Frontal cortex (tissue), 4 donors: ENCODE measurements around the gene ARL16. TPM values are rescaled to one million over a fixed set of nuclear protein-coding genes. Genes with fewer than 3 reads are reported as not detected.
A peak's percentile ranks its signal among the peaks of the same experiment; 100 is the strongest.

Experiments
- DNase-seq, 2 donors: peaks; one replicate each; pipeline ENCODE4 v3.0.0; 2012; ENCODE audit warnings: low spot score in 2 of 2
- FAIRE-seq: peaks from 2 replicates; lab custom pipeline; 2012; peaks lifted over from hg19 to GRCh38; lab: Jason Lieb, UNC
- total RNA-seq: library from RNA; depleted of rRNA; stranded (reverse); fragments of >200 nt; gene quantifications from one replicate; pipeline ENCODE4 v1.2.3, GENCODE V29; 2014
- donor health status: control.
- donor health status: control.
- donor health status: control.

ARL16 gene
- total RNA-seq, 1 donor from 2014 or later: 40.4 TPM

DNA sequence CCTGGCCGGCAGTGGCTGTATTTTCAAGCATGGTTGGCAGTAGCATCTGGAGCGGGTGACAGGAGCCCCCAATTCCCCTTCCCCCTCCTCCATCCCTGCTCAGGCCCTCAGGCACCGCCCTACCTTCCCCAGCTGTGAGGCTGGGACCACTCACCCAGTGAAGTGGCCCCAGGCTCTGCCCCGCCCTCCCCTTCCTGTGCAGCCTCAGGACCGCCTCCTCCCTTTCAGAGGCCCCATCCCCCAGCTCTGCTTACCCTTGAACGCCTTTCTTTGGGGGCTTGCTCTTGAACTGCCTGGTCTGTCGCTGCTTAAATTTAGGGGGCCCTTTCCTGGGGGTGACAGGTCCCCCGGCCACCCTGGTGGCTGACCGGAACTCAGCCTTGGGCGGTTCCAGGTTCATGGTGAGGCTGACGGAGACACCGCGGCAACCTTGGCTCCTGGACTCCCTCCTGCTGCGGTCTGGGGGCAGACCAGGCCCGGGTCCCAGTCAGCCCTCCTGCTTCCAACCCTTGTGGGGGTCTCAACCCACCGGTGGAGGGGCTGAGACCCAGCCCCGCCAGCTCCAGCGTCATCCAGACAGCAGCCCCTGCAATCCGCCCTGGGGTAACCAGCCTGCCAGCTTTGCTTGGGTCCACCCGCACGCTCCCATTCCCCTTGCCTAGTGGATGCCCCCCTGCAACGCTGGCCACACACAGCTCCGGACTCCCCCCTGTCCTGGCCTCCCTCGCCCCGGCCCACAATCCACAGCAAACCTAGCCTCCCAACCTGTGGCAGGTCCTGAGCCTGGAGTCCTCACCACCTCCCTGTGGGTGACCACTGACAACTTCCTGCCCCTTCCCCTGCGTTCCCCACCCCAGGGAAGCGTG is 30.5 kb downstream of the ARL16 start:
- DNase-seq: no peak
- no peak for FAIRE-seq

DNA sequence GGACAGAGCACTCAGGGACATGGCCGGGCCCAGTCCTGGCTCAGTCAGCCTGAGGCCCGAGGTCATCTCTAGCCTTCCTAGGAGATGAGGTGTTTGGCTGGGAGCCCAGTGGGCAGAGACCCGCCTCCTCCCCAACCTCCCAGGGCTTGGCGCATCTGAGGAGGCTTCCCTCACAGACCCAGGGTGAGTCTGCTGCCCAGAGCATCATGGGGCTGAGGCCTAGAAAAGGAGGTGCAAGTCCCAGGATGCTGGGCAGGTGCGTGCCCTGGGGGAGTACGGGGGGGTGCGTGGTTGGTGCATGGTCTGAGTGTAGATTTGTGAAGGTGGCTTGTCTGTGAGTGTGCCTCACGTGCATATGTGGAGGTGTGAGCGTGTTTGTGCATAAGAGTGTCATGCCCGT is 31.9 kb downstream of the ARL16 start:
- FAIRE-seq: no peak
- no peak for DNase-seq

GRCh38 chr17:81650951-81651350 is 32.6 kb downstream of the ARL16 start:
- no peak for DNase-seq
- no peak for FAIRE-seq

DNA sequence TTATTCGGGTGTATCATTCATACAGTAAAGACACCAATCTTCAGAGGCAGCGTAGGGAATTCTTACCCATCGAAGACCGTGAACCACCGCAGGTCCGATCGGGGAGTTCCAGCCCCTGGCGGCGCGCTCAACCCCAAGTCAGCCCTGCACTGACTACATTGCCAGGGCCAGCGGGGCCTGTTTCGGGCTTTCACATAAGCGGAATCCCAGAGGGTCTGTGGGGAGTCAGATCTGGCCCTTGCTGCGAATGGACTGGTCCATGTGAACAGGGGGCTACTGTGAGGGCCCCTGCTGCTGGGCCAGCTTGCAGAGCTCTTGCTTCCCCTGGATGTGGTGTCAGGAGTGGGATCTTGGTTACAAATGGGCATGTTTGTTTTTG is 34.9 kb downstream of the ARL16 start:
- FAIRE-seq (no peak), DNase-seq (no peak)

- DNase-seq (no peak), FAIRE-seq (no peak)
Observed at GRCh38 chr17:81648013-81648706, 35.4 kb downstream of the ARL16 start.

- no peak for FAIRE-seq
- DNase-seq: no peak
Observed at GRCh38 chr17:81647640-81648012, 36.0 kb downstream of the ARL16 start.

DNA sequence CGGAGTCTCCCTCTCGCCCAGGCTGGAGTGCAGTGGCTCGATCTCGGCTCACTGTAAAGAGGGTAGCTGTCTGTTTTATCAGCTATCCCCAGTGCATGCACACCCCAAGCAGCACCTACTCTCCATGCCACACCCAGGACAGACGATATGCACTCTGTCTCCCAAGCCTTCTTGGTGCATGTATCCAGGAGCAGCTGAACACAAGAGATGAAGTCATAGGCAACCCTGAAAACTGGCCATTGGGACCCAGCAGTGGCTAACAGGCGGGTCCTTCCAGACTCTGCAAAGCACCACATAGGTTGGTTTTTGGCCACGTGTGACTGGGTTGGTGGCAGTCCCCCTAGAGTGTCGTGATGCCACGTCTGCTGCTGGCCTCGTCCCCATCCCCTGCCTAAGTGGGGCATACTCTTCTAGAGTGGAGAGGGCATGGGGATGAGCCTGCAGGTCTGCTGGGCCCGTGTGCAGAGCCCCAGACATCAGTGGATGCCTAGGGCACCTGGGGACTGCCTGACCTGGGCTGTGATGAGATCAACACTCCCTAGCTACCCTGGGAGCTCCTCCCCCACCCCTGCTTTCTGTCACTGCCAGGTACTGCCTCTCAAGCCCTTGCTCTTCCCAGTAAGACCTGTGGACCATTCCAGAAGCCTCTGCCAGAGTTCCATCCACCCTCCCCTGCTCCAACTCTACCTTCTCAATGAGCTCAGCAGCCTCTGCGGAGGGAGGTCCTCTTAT is 36.6 kb downstream of the ARL16 start:
- FAIRE-seq: no peak
- peak in 1 of 2 donors; percentile 39 for DNase-seq

GRCh38 chr17:81644976-81645952 is 38.3 kb downstream of the ARL16 start:
- FAIRE-seq (no peak), DNase-seq (peak in 1 of 2 donors; percentile 8)

DNA sequence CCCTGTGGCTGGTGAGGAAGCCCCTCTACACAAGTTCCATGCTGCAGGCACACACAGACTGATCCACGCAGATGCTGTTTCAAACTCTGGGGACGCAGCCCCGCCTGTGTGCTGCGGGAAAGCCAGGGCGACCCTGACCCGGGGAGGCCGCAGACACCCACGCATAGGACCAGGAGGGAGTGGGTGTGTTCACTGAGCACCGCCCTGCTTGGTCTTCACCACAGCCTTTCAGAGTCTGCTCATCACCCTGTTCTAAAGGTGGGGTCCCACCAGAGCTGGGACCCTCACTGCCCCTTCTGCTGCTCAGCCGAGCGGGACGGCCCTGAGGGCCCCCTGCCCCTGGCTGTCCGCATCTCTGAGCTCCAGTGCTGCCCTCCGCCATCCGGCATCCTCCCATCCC is 39.1 kb downstream of the ARL16 start:
- DNase-seq (no peak), FAIRE-seq (no peak)

GRCh38 chr17:81641825-81642489 is 41.6 kb downstream of the ARL16 start:
- DNase-seq: peak in 1 of 2 donors; percentile 11
- no peak for FAIRE-seq

DNA sequence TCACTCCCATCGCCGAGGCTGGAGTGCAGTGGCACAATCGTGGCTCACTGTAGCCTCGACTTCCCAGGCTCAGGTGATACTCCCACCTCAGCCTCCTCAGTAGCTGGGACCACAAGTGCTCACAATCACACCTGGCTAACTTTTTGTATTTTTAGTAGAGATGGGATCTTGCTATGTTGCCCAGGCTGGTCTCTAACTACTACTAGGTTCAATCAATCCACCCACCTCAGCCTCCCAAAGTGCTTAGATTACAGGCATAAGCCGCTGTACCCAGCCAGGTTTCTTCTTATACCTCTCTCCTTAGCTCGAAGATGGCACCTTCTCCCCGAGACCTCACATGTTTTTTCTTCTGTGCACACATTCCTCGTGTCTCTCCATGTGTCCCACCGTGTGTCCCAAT is 43.6 kb downstream of the ARL16 start:
- DNase-seq: no peak
- FAIRE-seq: no peak

GRCh38 chr17:81638683-81639082 is 44.9 kb downstream of the ARL16 start:
- DNase-seq: no peak
- no peak for FAIRE-seq

- FAIRE-seq: no peak
- peak; percentile 95 for DNase-seq
Observed at GRCh38 chr17:81636505-81637288, 46.9 kb downstream of the ARL16 start, which contains the start of the genes NPLOC4 and TSPAN10. NPLOC4 (minus strand) TSS chr17:81637112; CDS start chr17:81636930, 182 bp downstream. TSPAN10 (plus strand) TSS chr17:81637196; CDS start chr17:81642413, 5,217 bp downstream.

- FAIRE-seq: no peak
- DNase-seq: no peak
Observed at GRCh38 chr17:81635973-81636504, 47.6 kb downstream of the ARL16 start.

DNA sequence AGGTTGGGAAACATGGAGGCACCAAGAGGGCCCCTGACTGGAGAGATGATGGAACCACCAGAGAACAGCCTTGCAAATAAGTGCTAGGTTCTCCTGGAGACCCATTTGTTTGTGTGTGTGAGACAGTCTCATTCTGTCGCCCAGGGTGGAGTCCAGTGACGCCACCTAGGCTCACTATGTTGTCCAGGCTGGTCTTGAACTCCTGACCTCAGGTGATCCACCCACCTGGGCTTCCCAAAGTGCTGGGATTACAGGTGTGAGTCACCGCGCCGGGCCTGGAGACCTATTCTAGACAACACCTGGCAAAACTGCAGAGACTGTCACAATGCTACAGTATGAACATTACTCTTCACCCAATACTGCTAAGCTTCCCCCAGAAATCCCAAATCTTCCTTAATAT is 48.2 kb downstream of the ARL16 start:
- DNase-seq (no peak), FAIRE-seq (no peak)

- FAIRE-seq (no peak), DNase-seq (no peak)
Observed at GRCh38 chr17:81631482-81631881, 52.1 kb downstream of the ARL16 start.
